H9 (cell line): ENCODE results near the gene EXOC3. TPM values are rescaled to one million over a fixed set of nuclear protein-coding genes. Genes with fewer than 3 reads are reported as not detected.

Source experiments
- DNase-seq: peaks from one replicate; pipeline ENCODE4 v3.0.0-alpha.2; 2017
- H2AFZ ChIP-seq: one replicate; pipeline ENCODE4 v1.6.1; 2013; ENCODE audit warnings: mild to moderate bottlenecking, low read length, control low read depth, moderate library complexity
- H2AK5ac ChIP-seq: 2 replicates; pipeline ENCODE4 v1.6.1; 2013; ENCODE audit warnings: low read length, control low read depth, mixed read lengths; ENCODE audit not compliant: insufficient read length
- H2BK120ac ChIP-seq: one replicate; pipeline ENCODE4 v1.6.1; 2013; ENCODE audit warnings: low read depth, mild to moderate bottlenecking, low read length, control low read depth, inconsistent platforms; ENCODE audit not compliant: poor library complexity, severe bottlenecking
- H2BK12ac ChIP-seq: 2 replicates; pipeline ENCODE4 v1.6.1; 2013; ENCODE audit warnings: low read length, control low read depth, mixed read lengths, low read depth; ENCODE audit not compliant: insufficient read length
- H2BK15ac ChIP-seq: 2 replicates; pipeline ENCODE4 v1.6.1; 2013; ENCODE audit warnings: low read depth, low read length, control low read depth
- H2BK20ac ChIP-seq: one replicate; pipeline ENCODE4 v1.6.1; 2013; ENCODE audit warnings: low read depth, mild to moderate bottlenecking, low read length, control low read depth, inconsistent platforms; ENCODE audit not compliant: poor library complexity, severe bottlenecking
- H2BK5ac ChIP-seq: 2 replicates; pipeline ENCODE4 v1.6.1; 2013; ENCODE audit warnings: low read length, control low read depth, mixed read lengths; ENCODE audit not compliant: insufficient read length
- H3K14ac ChIP-seq: 2 replicates; pipeline ENCODE4 v1.6.1; 2013; ENCODE audit warnings: low read length, control low read depth; ENCODE audit not compliant: insufficient read depth
- H3K18ac ChIP-seq: 2 replicates; pipeline ENCODE4 v1.6.1; 2013; ENCODE audit warnings: low read depth, mild to moderate bottlenecking, mixed read lengths, low read length, control low read depth; ENCODE audit not compliant: insufficient read length
- H3K23ac ChIP-seq: 2 replicates; pipeline ENCODE4 v1.6.1; 2013; ENCODE audit warnings: low read length, control low read depth, mixed read lengths, low read depth; ENCODE audit not compliant: insufficient read length
- H3K23me2 ChIP-seq: 2 replicates; pipeline ENCODE4 v1.6.1; 2013; ENCODE audit warnings: low read depth, mild to moderate bottlenecking, mixed read lengths, low read length, control low read depth; ENCODE audit not compliant: insufficient read length, poor library complexity, severe bottlenecking
- H3K27ac ChIP-seq: 2 replicates; pipeline ENCODE4 v1.5.1; 2013; ENCODE audit warnings: low read length, control low read depth, mixed read lengths, low read depth; ENCODE audit not compliant: insufficient read length
- H3K27me3 ChIP-seq: 2 replicates; pipeline ENCODE4 v1.6.1; 2013; ENCODE audit warnings: low read length, control low read depth, inconsistent platforms; ENCODE audit not compliant: insufficient read depth
- H3K4ac ChIP-seq: 2 replicates; pipeline ENCODE4 v1.6.1; 2013; ENCODE audit warnings: low read depth, mild to moderate bottlenecking, control low read depth, inconsistent platforms, low read length, moderate library complexity
- H3K4me1 ChIP-seq: 2 replicates; pipeline ENCODE4 v1.6.1; 2013; ENCODE audit warnings: low read length, control low read depth, inconsistent platforms; ENCODE audit not compliant: insufficient read depth
- H3K4me2 ChIP-seq: 2 replicates; pipeline ENCODE4 v1.6.1; 2013; ENCODE audit warnings: low read length, control low read depth, mixed read lengths; ENCODE audit not compliant: insufficient read length, insufficient read depth
- H3K56ac ChIP-seq: 2 replicates; pipeline ENCODE4 v1.6.1; 2013; ENCODE audit warnings: low read depth, mild to moderate bottlenecking, mixed read lengths, low read length, control low read depth; ENCODE audit not compliant: insufficient read length
- H3K79me1 ChIP-seq: 2 replicates; pipeline ENCODE4 v1.6.1; 2013; ENCODE audit warnings: low read depth, mild to moderate bottlenecking, moderate library complexity, low read length, control low read depth, inconsistent platforms; ENCODE audit not compliant: insufficient read depth, poor library complexity, severe bottlenecking
- H3K79me2 ChIP-seq: 2 replicates; pipeline ENCODE4 v1.6.1; 2013; ENCODE audit warnings: low read length, control low read depth, inconsistent platforms; ENCODE audit not compliant: insufficient read depth
- H3K9ac ChIP-seq: 2 replicates; pipeline ENCODE4 v1.6.1; 2013; ENCODE audit warnings: low read length, control low read depth, mixed read lengths; ENCODE audit not compliant: insufficient read length; ENCODE audit errors: extremely low read depth
- H3K9me3 ChIP-seq: one replicate; pipeline ENCODE4 v1.6.1; 2013; ENCODE audit warnings: low read depth, low read length, inconsistent platforms; ENCODE audit not compliant: control insufficient read depth
- H3T11ph ChIP-seq: one replicate; pipeline ENCODE4 v1.6.1; 2013; ENCODE audit warnings: mild to moderate bottlenecking, low read length, control low read depth, inconsistent platforms
- H4K20me1 ChIP-seq: one replicate; pipeline ENCODE4 v1.6.1; 2013; ENCODE audit not compliant: control insufficient read depth, insufficient read length, insufficient read depth
- H4K5ac ChIP-seq: 2 replicates; pipeline ENCODE4 v1.6.1; 2013; ENCODE audit warnings: low read depth, mild to moderate bottlenecking, mixed read lengths, low read length, control low read depth; ENCODE audit not compliant: insufficient read length
- H4K8ac ChIP-seq: replicated peaks from 2 replicates; pipeline ENCODE4 v1.6.1; 2013; ENCODE audit warnings: low read length, control low read depth, mixed read lengths, low read depth; ENCODE audit not compliant: insufficient read length
- H4K91ac ChIP-seq: 2 replicates; pipeline ENCODE4 v1.6.1; 2013; ENCODE audit warnings: low read depth, mild to moderate bottlenecking, moderate library complexity, mixed read lengths, low read length, control low read depth; ENCODE audit not compliant: insufficient read length
- H3K27ac Mint-ChIP-seq, 3 experiments: 2 replicates in 2 of 3; 3 replicates in 1 of 3; pipeline ENCODE4 v1.8.0; 2020 to 2021; ENCODE audit warnings: mixed read lengths in 3 of 3, mild to moderate bottlenecking in 1 of 3, moderate library complexity in 1 of 3
- H3K27me3 Mint-ChIP-seq: 2 replicates; pipeline ENCODE4 v1.8.0; 2021; ENCODE audit warnings: low read depth, mild to moderate bottlenecking, moderate library complexity, mixed read lengths
- H3K36me3 Mint-ChIP-seq, 3 experiments: 2 replicates in 2 of 3; 3 replicates in 1 of 3; pipeline ENCODE4 v1.8.0; 2020 to 2021; ENCODE audit warnings: low read depth in 3 of 3, mixed read lengths in 3 of 3; ENCODE audit not compliant: insufficient read depth in 1 of 3
- H3K4me1 Mint-ChIP-seq, 2 experiments: 2 replicates each; pipeline ENCODE4 v1.8.0; 2020; ENCODE audit warnings: mixed read lengths in 2 of 2
- H3K4me3 Mint-ChIP-seq, 2 experiments: 2 replicates in 1 of 2; 3 replicates in 1 of 2; pipeline ENCODE4 v1.8.0; 2020 to 2021; ENCODE audit warnings: mild to moderate bottlenecking in 2 of 2, mixed read lengths in 2 of 2, moderate library complexity in 1 of 2
- H3K9me3 Mint-ChIP-seq, 2 experiments: 2 replicates in 1 of 2; 3 replicates in 1 of 2; pipeline ENCODE4 v1.8.0; 2020; ENCODE audit warnings: mild to moderate bottlenecking in 2 of 2, mixed read lengths in 2 of 2, moderate library complexity in 1 of 2
- WGBS: extraction: QIAGEN DNeasy Blood & Tissue Kit; methylation state at CpG from one replicate; pipeline ENCODE4 v1.1.7; 2013; ENCODE audit warnings: missing lambda C conversion rate, low lambda C conversion rate, mixed read lengths; ENCODE audit not compliant: insufficient read length; ENCODE audit errors: extremely low coverage; 5-methylcytosine and 5-hydroxymethylcytosine counted together
- total RNA-seq: library from RNA; stranded (reverse); gene quantifications from 2 replicates; pipeline ENCODE4 v1.2.1, GENCODE V29; 2021
- TF ChIP-seq, protein P1 (sequence below): fragments of 200-600 bp; sonication (generic); conservative IDR thresholded peaks from 3 replicates; pipeline ENCODE4 v1.8.0; 2021; ENCODE audit warnings: antibody characterized with exemption, mild to moderate bottlenecking

The EXOC3 gene
- total RNA-seq, 1 experiment from 2014 or later: 36.7 TPM

DNA sequence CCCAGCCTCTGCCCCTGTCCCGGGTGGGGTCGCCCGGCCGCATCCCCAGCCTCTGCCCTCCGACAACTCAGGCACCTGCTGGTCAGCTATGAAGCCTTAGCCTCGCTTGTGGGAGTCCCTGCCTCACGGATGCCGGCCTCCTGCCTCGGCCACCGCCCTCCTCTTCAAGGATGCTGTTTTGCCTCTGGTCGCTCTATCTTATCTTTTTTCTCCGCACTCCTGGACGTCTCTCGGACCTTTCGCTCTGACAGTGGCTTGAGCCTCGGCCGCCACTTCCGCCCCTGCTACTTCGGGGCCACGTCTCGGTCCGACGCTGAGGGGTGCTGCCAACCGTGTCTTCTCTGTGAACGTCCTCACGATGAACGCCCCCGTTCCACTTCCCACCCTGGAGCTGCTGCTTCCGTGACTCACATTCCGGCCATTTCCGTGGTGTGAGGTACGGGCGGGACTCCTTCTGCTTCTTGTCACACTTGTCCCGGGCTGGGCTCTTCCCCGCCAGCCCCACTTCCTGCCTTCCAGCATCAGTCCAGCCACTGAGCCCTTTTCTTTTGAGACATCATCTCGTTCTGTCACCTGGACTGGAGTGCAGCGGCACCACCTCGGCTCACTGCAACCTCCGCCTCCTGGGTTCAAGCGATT, 55.0 kb downstream of the EXOC3 start:
- peaks cover 34% of the 10 kb centered on the region; the same call in 1 of the 2 replicates for H3K27me3 ChIP-seq

More for the DNA sequence above, 55.0 kb downstream of the EXOC3 start:
- Histone ChIP-seq H3K23ac (no peak overlapping the region), H3K27ac (no peak overlapping the region), H3K18ac (no peak overlapping the region), H2AK5ac (no peak overlapping the region), H3K4ac (no peak overlapping the region), H2AFZ (no peak overlapping the region), H4K91ac (no peak overlapping the region), H3K79me2 (no peaks in the 10 kb centered on the region), H4K20me1 (no peaks in the 10 kb centered on the region), H2BK12ac (no peak overlapping the region), H3T11ph (no peak overlapping the region), H3K23me2 (no peaks in the 10 kb centered on the region), H3K9ac (no peak overlapping the region), H2BK20ac (no peak overlapping the region), H3K9me3 (no peaks in the 10 kb centered on the region), H3K4me2 (no peak overlapping the region), H3K14ac (no peak overlapping the region), H4K5ac (no peak overlapping the region), H2BK5ac (no peak overlapping the region), H3K56ac (no peak overlapping the region), H3K4me1 (no peaks in the 10 kb centered on the region; the same call in 1 of the 2 replicates), H2BK120ac (no peak overlapping the region), H3K79me1 (no peaks in the 10 kb centered on the region), H2BK15ac (no peak overlapping the region), H4K8ac (no peak overlapping the region)
- H3K27ac Mint-ChIP-seq: no peak overlapping the region; a peak in 1 of 7 replicates
- no peaks in the 10 kb centered on the region; a peak in 2 of 5 replicates for H3K9me3 Mint-ChIP-seq
- H3K27me3 Mint-ChIP-seq: peaks cover 64% of the 10 kb centered on the region
- peaks cover 6 to 13% of the 10 kb centered on the region in 2 experiments for H3K4me1 Mint-ChIP-seq
- TF ChIP-seq, protein P1, sequence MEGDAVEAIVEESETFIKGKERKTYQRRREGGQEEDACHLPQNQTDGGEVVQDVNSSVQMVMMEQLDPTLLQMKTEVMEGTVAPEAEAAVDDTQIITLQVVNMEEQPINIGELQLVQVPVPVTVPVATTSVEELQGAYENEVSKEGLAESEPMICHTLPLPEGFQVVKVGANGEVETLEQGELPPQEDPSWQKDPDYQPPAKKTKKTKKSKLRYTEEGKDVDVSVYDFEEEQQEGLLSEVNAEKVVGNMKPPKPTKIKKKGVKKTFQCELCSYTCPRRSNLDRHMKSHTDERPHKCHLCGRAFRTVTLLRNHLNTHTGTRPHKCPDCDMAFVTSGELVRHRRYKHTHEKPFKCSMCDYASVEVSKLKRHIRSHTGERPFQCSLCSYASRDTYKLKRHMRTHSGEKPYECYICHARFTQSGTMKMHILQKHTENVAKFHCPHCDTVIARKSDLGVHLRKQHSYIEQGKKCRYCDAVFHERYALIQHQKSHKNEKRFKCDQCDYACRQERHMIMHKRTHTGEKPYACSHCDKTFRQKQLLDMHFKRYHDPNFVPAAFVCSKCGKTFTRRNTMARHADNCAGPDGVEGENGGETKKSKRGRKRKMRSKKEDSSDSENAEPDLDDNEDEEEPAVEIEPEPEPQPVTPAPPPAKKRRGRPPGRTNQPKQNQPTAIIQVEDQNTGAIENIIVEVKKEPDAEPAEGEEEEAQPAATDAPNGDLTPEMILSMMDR: no peak
- no peak for DNase-seq
- no peak overlapping the region for H3K4me3 Mint-ChIP-seq
- no peaks in the 10 kb centered on the region; a peak in 1 of 7 replicates for H3K36me3 Mint-ChIP-seq
- WGBS: no CpG with 5 or more reads among the region's 40 CpGs
